CD14-positive monocyte (primary cell): ENCODE results near the gene GIPC3. TPM values are rescaled to one million over a fixed set of nuclear protein-coding genes. Genes with fewer than 3 reads are reported as not detected.

ENCODE experiments used
- DNase-seq, 3 donors: peaks; one replicate each; pipeline ENCODE4 v3.0.0-alpha.2; 2011 to 2022
- H2AFZ ChIP-seq: 2 replicates; pipeline ENCODE4 v1.6.0; 2012; ENCODE audit warnings: mild to moderate bottlenecking, low read depth, low read length, inconsistent platforms; ENCODE audit not compliant: insufficient read depth, poor library complexity, severe bottlenecking
- H3K27ac ChIP-seq, 2 donors: 1 replicate in 1 of 2; 2 replicates in 1 of 2; pipeline ENCODE4 v1.5.1; 2012 to 2013; ENCODE audit warnings: low read length in 2 of 2, control low read depth in 1 of 2, inconsistent platforms in 1 of 2, low read depth in 1 of 2, mild to moderate bottlenecking in 1 of 2
- H3K27me3 ChIP-seq, 2 donors: one replicate each; pipeline versions ENCODE4 v1.6.0 to v1.6.1; 2011 to 2013; ENCODE audit warnings: low read length in 2 of 2; ENCODE audit not compliant: control insufficient read depth in 2 of 2, insufficient read depth in 2 of 2
- H3K36me3 ChIP-seq, 2 donors: replicated peaks in 1 of 2; 1 replicate in 1 of 2; 2 replicates in 1 of 2; pipeline versions ENCODE4 v1.5.1 to v1.6.1; 2012 to 2013; ENCODE audit warnings: low read length in 2 of 2, control low read depth in 1 of 2, inconsistent platforms in 1 of 2, mild to moderate bottlenecking in 1 of 2; ENCODE audit not compliant: insufficient read depth in 2 of 2, control insufficient read depth in 1 of 2
- H3K4me1 ChIP-seq, 2 donors: 1 replicate in 1 of 2; 2 replicates in 1 of 2; pipeline versions ENCODE4 v1.5.1 to v1.6.1; 2012 to 2013; ENCODE audit warnings: low read length in 2 of 2, control low read depth in 1 of 2, inconsistent platforms in 1 of 2, mild to moderate bottlenecking in 1 of 2, moderate library complexity in 1 of 2; ENCODE audit not compliant: insufficient read depth in 2 of 2, control insufficient read depth in 1 of 2
- H3K4me2 ChIP-seq: replicated peaks from 2 replicates; pipeline ENCODE3; 2012; ENCODE audit warnings: low read length, moderate library complexity, mild to moderate bottlenecking; ENCODE audit not compliant: poor library complexity, severe bottlenecking; ENCODE audit errors: extremely low read depth
- H3K4me3 ChIP-seq, 3 experiments: fragments of 200-600 bp in 1 of 3; sonication (generic) in 1 of 3; replicated peaks in 1 of 3; 1 replicate in 2 of 3; 2 replicates in 1 of 3; pipeline ENCODE4 v1.5.1; 2011 to 2013; ENCODE audit warnings: low read length in 3 of 3, mild to moderate bottlenecking in 3 of 3, control low read depth in 2 of 3, low read depth in 2 of 3, inconsistent platforms in 1 of 3, moderate library complexity in 1 of 3
- H3K79me2 ChIP-seq: 2 replicates; pipeline ENCODE4 v1.6.0; 2012; ENCODE audit warnings: mild to moderate bottlenecking, control low read depth, inconsistent platforms, low read length, moderate library complexity; ENCODE audit not compliant: insufficient read depth
- H3K9ac ChIP-seq: 2 replicates; pipeline ENCODE4 v1.6.0; 2017; ENCODE audit warnings: low read length, mild to moderate bottlenecking; ENCODE audit not compliant: insufficient read depth, poor library complexity, severe bottlenecking
- H3K9me3 ChIP-seq, 2 donors: replicated peaks in 1 of 2; 1 replicate in 1 of 2; 2 replicates in 1 of 2; pipeline versions ENCODE4 v1.5.1 to v1.6.1; 2012 to 2013; ENCODE audit warnings: low read length in 2 of 2, control low read depth in 1 of 2; ENCODE audit not compliant: control insufficient read depth in 1 of 2, insufficient read depth in 1 of 2
- H4K20me1 ChIP-seq: 2 replicates; pipeline ENCODE4 v1.6.0; 2012; ENCODE audit warnings: mild to moderate bottlenecking, low read length, control low read depth, moderate library complexity; ENCODE audit not compliant: insufficient read depth
- H3K27ac Mint-ChIP-seq, 7 donors: one replicate each; pipeline ENCODE4 v1.8.0; 2020; ENCODE audit warnings: mild to moderate bottlenecking in 7 of 7, mixed read lengths in 7 of 7, moderate library complexity in 6 of 7, inconsistent platforms in 2 of 7
- H3K27me3 Mint-ChIP-seq, 3 donors: one replicate each; pipeline ENCODE4 v1.8.0; 2021 to 2022; ENCODE audit warnings: low read depth in 3 of 3, mild to moderate bottlenecking in 3 of 3, mixed read lengths in 3 of 3, moderate library complexity in 3 of 3, inconsistent platforms in 1 of 3
- H3K36me3 Mint-ChIP-seq, 2 donors: one replicate each; pipeline ENCODE4 v1.8.0; 2020; ENCODE audit warnings: mixed read lengths in 2 of 2, inconsistent platforms in 1 of 2, mild to moderate bottlenecking in 1 of 2
- H3K4me1 Mint-ChIP-seq: one replicate; pipeline ENCODE4 v1.8.0; 2020; ENCODE audit warnings: mild to moderate bottlenecking, mixed read lengths
- H3K4me3 Mint-ChIP-seq, 2 donors: one replicate each; pipeline ENCODE4 v1.8.0; 2020; ENCODE audit warnings: mild to moderate bottlenecking in 2 of 2, mixed read lengths in 2 of 2, moderate library complexity in 1 of 2
- H3K9me3 Mint-ChIP-seq, 7 donors: one replicate each; pipeline ENCODE4 v1.8.0; 2020 to 2022; ENCODE audit warnings: mixed read lengths in 7 of 7, mild to moderate bottlenecking in 6 of 7, moderate library complexity in 6 of 7, inconsistent platforms in 2 of 7
- WGBS: methylation state at CpG from one replicate; pipeline ENCODE4 v1.1.5; 2013; ENCODE audit warnings: missing lambda C conversion rate; ENCODE audit not compliant: insufficient coverage; 5-methylcytosine and 5-hydroxymethylcytosine counted together
- intact Hi-C, 2 donors: fragments of 100-400 bp; cut with micrococcal nuclease; formaldehyde crosslinking; loops; one replicate each; pipeline versions ENCODE4 v1.15.0 to v1.15.1; 2023
- polyA plus RNA-seq, 3 donors: library from polyadenylated mRNA; depleted of rRNA in 1 of 3; unstranded in 2 of 3; stranded (reverse) in 1 of 3; fragments of 300-500 nt in 2 of 3; fragments of >200 nt in 1 of 3; fragmentation: Illumina TruSeq in 2 of 3; gene quantifications; 1 replicate in 2 of 3; 2 replicates in 1 of 3; pipeline ENCODE4 v1.2.3, GENCODE V29; 2012 to 2021
- TF ChIP-seq, protein P1 (sequence below): fragments of 200-600 bp; IDR thresholded peaks from one replicate; pipeline ENCODE4 v1.8.0; 2022; ENCODE audit warnings: antibody characterized with exemption, mild to moderate bottlenecking

Gene GIPC3
- polyA plus RNA-seq, 3 donors, result 0.03 TPM; not detected in 2

DNA sequence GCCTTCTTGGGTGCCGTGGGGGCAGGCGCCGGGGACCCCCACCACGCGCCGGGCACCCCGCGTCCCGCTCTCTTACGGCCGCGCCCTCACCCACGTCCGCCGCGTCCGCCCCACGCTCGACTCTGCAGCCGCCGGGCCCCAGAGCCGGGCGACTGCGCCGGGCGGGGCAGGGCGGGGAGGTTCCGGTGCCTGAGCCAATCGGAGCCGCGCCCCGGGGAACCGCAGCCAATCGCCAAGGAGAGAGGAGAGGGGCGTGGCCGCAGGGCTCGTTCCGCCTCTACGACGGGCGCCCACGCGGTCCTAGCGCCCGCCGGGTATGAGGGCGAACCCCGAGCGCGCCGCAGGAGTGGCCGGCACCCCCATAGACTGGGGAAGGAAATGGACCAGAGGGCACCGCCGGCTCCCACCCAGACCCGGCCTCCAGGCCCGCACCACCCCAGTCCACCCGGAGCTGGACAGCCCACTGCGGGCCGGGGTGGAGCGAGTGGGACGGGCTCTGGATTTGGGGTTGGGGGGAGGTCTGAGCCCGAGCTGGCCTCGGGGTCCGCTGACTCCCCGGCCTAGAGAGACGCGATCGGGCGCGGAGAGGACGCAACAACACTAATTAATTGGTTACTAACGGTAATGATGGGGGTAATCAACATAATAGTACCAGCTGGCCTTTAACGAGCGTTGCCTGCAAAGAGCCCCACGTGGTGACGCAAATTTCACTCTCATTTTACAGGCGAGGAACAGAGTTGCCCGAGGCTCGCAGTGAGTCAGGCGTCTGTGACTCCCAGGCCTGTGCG, 27.6 kb upstream of the GIPC3 start, which contains the start of gene MFSD12:
TSS of gene MFSD12 (minus strand) at position 126 of the 788 bp plus-strand sequence. CDS start 183 bp downstream, outside the sequence.
- peaks cover 8 to 12% of the 10 kb centered on the region in 2 donors for H3K36me3 Mint-ChIP-seq
- peaks cover 0 to 1% (median 0%) of the 10 kb centered on the region in 7 donors for H3K9me3 Mint-ChIP-seq
- TF ChIP-seq, protein P1, sequence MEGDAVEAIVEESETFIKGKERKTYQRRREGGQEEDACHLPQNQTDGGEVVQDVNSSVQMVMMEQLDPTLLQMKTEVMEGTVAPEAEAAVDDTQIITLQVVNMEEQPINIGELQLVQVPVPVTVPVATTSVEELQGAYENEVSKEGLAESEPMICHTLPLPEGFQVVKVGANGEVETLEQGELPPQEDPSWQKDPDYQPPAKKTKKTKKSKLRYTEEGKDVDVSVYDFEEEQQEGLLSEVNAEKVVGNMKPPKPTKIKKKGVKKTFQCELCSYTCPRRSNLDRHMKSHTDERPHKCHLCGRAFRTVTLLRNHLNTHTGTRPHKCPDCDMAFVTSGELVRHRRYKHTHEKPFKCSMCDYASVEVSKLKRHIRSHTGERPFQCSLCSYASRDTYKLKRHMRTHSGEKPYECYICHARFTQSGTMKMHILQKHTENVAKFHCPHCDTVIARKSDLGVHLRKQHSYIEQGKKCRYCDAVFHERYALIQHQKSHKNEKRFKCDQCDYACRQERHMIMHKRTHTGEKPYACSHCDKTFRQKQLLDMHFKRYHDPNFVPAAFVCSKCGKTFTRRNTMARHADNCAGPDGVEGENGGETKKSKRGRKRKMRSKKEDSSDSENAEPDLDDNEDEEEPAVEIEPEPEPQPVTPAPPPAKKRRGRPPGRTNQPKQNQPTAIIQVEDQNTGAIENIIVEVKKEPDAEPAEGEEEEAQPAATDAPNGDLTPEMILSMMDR, result no peak
- Histone ChIP-seq H3K9ac (peak within 1 kb of the TSS; percentile 94), H3K79me2 (peaks cover 45% of the 10 kb centered on the region), H3K4me1 (peaks cover 53 to 60% of the 10 kb centered on the region in 2 donors), H3K4me3 (peak within 1 kb of the TSS; percentile 89 to 98 (median 90)), H3K27me3 (no peaks in the 10 kb centered on the region), H3K27ac (peak within 1 kb of the TSS; percentile 96), H3K4me2 (peak within 1 kb of the TSS; percentile 98), H4K20me1 (peaks cover 18% of the 10 kb centered on the region), H3K9me3 (no peaks in the 10 kb centered on the region), H2AFZ (peak within 1 kb of the TSS; percentile 81), H3K36me3 (no peaks in the 10 kb centered on the region)
- H3K4me3 Mint-ChIP-seq, result peak within 1 kb of the TSS; percentile 100
- H3K27ac Mint-ChIP-seq, result peak within 1 kb of the TSS; percentile 93 to 98 (median 96)
- DNase-seq, result peak; percentile 92 to 95 (median 92)
- H3K4me1 Mint-ChIP-seq, result peaks cover 52% of the 10 kb centered on the region
- H3K27me3 Mint-ChIP-seq, result peaks cover 0 to 4% (median 0%) of the 10 kb centered on the region in 3 donors
- under 1% methylated on average over 63 of the region's 81 CpGs for WGBS
- intact Hi-C loops, result loop anchor here (1.0 to 5.0 kb wide), 5 partner anchors 9 to 70 kb away; partner anchors contain the start of genes HMG20B (in 2 of the 2), CACTIN (in 1 of the 2) and FZR1 (in 1 of the 2)

DNA sequence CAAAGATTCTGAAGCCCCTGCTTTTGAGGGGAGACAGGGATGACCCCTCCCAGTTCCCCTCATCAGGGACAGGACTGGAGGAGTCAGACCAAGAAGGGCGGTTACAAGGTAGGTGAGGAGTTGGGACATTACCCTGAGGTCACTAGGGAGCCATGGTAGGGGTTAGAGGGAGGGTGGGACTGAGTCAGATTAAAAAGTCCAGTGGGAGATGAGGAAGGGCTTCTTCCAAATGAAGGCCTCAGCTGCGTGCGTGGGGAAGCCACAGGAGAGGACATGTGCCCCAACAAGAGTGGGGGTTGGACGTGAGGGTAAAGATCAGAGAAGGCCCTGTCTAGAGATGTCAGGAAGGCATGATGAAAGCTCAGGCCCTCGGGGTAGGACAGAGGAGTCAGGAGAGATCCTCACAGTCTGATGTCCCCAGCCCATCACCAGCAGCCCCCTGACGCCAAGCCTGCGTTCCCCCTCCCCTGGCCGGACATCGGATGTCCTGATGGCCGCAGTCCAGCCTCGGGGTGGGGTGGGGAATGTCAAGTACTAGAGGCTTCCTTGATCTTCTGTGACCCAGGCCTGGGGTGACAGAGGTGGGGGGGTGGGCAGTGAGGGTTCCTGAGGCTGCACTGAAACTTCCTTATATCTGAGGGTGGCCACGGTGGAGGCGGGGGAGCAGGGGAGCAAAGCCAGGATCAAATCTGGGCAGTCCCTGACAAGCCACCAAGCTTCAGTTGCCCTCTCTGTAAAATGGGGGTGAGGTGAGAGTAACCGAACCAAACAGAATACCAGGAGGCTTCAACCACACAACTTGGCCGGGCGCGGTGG, 21.4 kb upstream of the GIPC3 start:
- H3K79me2 ChIP-seq, result no peaks in the 10 kb centered on the region
- H3K9ac ChIP-seq, result no peak overlapping the region
- Mint-ChIP-seq H3K9me3 (peaks cover 0 to 2% (median 0%) of the 10 kb centered on the region in 7 donors), H3K4me1 (peaks cover 11% of the 10 kb centered on the region), H3K27ac (no peak overlapping the region), H3K27me3 (peaks cover 0 to 10% (median 5%) of the 10 kb centered on the region in 3 donors), H3K4me3 (no peak overlapping the region), H3K36me3 (no peaks in the 10 kb centered on the region)
- WGBS, result 67% methylated on average over 3 of the region's 17 CpGs
- H3K27ac ChIP-seq, result no peak overlapping the region
- no peak overlapping the region for H2AFZ ChIP-seq
- no peak overlapping the region for H3K4me2 ChIP-seq
- H4K20me1 ChIP-seq, result no peaks in the 10 kb centered on the region
- DNase-seq, result peak in 1 of 3 donors; percentile 17
- H3K36me3 ChIP-seq, result no peaks in the 10 kb centered on the region
- H3K4me1 ChIP-seq, result peaks cover under 1 to 10% of the 10 kb centered on the region in 2 donors
- H3K9me3 ChIP-seq, result no peaks in the 10 kb centered on the region
- H3K4me3 ChIP-seq, result no peak overlapping the region
- H3K27me3 ChIP-seq, result no peaks in the 10 kb centered on the region
- intact Hi-C loops, result no loop called here
- TF ChIP-seq, protein P1, result no peak
